GM11168 (cell line): ENCODE results near the gene PRRC2C.
"Not testable (repeated sequence)": the region's sequence is repeated elsewhere in the genome, so short reads cannot be mapped to it uniquely, and the experiment has no call there.

ENCODE experiments used
- in situ Hi-C: fragments of 300-500 bp; cut with MboI; formaldehyde crosslinking; loops from one replicate; pipeline ENCODE4 v1.12.0; 2022; ENCODE audit warnings: low sequenced_read_pairs; ENCODE audit not compliant: unreplicated experiment

PRRC2C gene

GRCh38 chr1:171581766-171582165, 96.4 kb downstream of the PRRC2C start:
- in situ Hi-C loops: no loop called here

GRCh38 chr1:171582589-171582988, 97.3 kb downstream of the PRRC2C start:
- in situ Hi-C loops: no loop called here

- in situ Hi-C loops: no loop called here
Measured at GRCh38 chr1:171583591-171584201, 98.4 kb downstream of the PRRC2C start.

GRCh38 chr1:171585715-171586114, 100.4 kb downstream of the PRRC2C start:
- in situ Hi-C loops: no loop called here

GRCh38 chr1:171588230-171588629, 102.9 kb downstream of the PRRC2C start:
- in situ Hi-C loops: no loop called here

GRCh38 chr1:171590022-171590421, 104.7 kb downstream of the PRRC2C start:
- in situ Hi-C loops: no loop called here

- in situ Hi-C loops: no loop called here
Measured at GRCh38 chr1:171595324-171595723, 110.0 kb downstream of the PRRC2C start.

GRCh38 chr1:171596119-171596518, 110.8 kb downstream of the PRRC2C start:
- in situ Hi-C loops: no loop called here

GRCh38 chr1:171596705-171597104, 111.4 kb downstream of the PRRC2C start:
- in situ Hi-C loops: no loop called here

GRCh38 chr1:171597203-171597602, 111.9 kb downstream of the PRRC2C start:
- in situ Hi-C loops: no loop called here

- in situ Hi-C loops: not testable (repeated sequence)
Measured at GRCh38 chr1:171600310-171600709, 115.0 kb downstream of the PRRC2C start.

GRCh38 chr1:171600862-171601261, 115.5 kb downstream of the PRRC2C start:
- in situ Hi-C loops: no loop called here

GRCh38 chr1:171603042-171603441, 117.7 kb downstream of the PRRC2C start:
- in situ Hi-C loops: not testable (repeated sequence)

GRCh38 chr1:171606402-171606941, 121.1 kb downstream of the PRRC2C start:
- in situ Hi-C loops: no loop called here

GRCh38 chr1:171610385-171610784, 125.1 kb downstream of the PRRC2C start:
- in situ Hi-C loops: no loop called here

GRCh38 chr1:171611306-171611705, 126.0 kb downstream of the PRRC2C start:
- in situ Hi-C loops: no loop called here

- in situ Hi-C loops: no loop called here
Measured at GRCh38 chr1:171613282-171613681, 128.0 kb downstream of the PRRC2C start.

GRCh38 chr1:171615122-171615906, 130.0 kb downstream of the PRRC2C start:
- in situ Hi-C loops: not testable (repeated sequence)

GRCh38 chr1:171616586-171616985, 131.3 kb downstream of the PRRC2C start:
- in situ Hi-C loops: no loop called here

GRCh38 chr1:171622152-171622462, 136.8 kb downstream of the PRRC2C start, which contains the start of gene MYOCOS:
TSS of gene MYOCOS (plus strand) at chr1:171622243. CDS start at chr1:171623884, 1,641 bp downstream.
- in situ Hi-C loops: no loop called here

GRCh38 chr1:171623651-171624331, 138.5 kb downstream of the PRRC2C start:
- in situ Hi-C loops: no loop called here
